K562 (cell line): Measurements from ENCODE around the gene PPP4R3C. TPM values are rescaled to one million over a fixed set of nuclear protein-coding genes. Genes with fewer than 3 reads are reported as not detected.

Source experiments
- ATAC-seq: fragments of 200-7000 bp; cut with Tn5 transposase; 3 replicates; pipeline ENCODE4 v1.9.1; 2020; ENCODE audit warnings: moderate library complexity
- BruUV-seq: library from RNA; stranded (reverse); fragments of 400-500 nt; replicated peaks from 2 replicates; lab custom pipeline; 2021; lab: Mats Ljungman, UMichigan
- CTCF ChIA-PET: fragments of 300-600 bp; formaldehyde crosslinking; extraction: SDS; loops from one replicate; lab custom pipeline; 2021; ENCODE audit warnings: low intra/inter-chr PET ratio; lab: Yijun Ruan, JAX
- POLR2A ChIA-PET: fragments of 300-600, 350-650 bp; sonication (Branson Sonifier 250); formaldehyde crosslinking; extraction: SDS; loops from one replicate; lab custom pipeline; 2021; ENCODE audit warnings: antibody characterized with exemption, inconsistent platforms; lab: Yijun Ruan, JAX
- DNase-seq, 4 experiments: peaks; one replicate each; pipeline versions ENCODE4 v3.0.0 to v3.0.0-alpha.2; 2011 to 2018; ENCODE audit warnings: low spot score in 3 of 4, mixed read lengths in 3 of 4; ENCODE audit errors: extremely low read depth in 1 of 4
- FAIRE-seq: peaks from 2 replicates; lab custom pipeline; 2011; peaks lifted over from hg19 to GRCh38; lab: Jason Lieb, UNC
- H2AFZ ChIP-seq: 2 replicates; pipeline ENCODE4 v1.6.0; 2011; ENCODE audit warnings: low read depth, low read length, control low read depth, inconsistent platforms
- H3K27ac ChIP-seq: fragments of 200-600 bp; 3 replicates; pipeline ENCODE4 v1.8.0; 2011; ENCODE audit warnings: low read depth, mild to moderate bottlenecking, control low read depth, inconsistent platforms, low read length, moderate library complexity, mixed read lengths; ENCODE audit errors: extremely low read depth
- H3K27me3 ChIP-seq, 2 experiments: fragments of 300-600 bp in 1 of 2; 2 replicates in 1 of 2; 3 replicates in 1 of 2; pipeline versions ENCODE4 v1.6.0 to v1.8.0; 2011; ENCODE audit warnings: inconsistent platforms in 2 of 2, low read length in 2 of 2, mild to moderate bottlenecking in 1 of 2, mixed read lengths in 1 of 2, moderate library complexity in 1 of 2; ENCODE audit not compliant: control insufficient read depth in 2 of 2, insufficient read depth in 2 of 2
- H3K36me3 ChIP-seq: fragments of 300-600 bp; 3 replicates; pipeline ENCODE4 v1.8.0; 2011; ENCODE audit warnings: mild to moderate bottlenecking, low read length, inconsistent platforms; ENCODE audit not compliant: control insufficient read depth, insufficient read depth
- H3K4me1 ChIP-seq, 2 experiments: fragments of 200-600 bp in 1 of 2; replicated peaks in 1 of 2; 2 replicates in 1 of 2; 3 replicates in 1 of 2; pipeline versions ENCODE4 v1.5.1 to v1.8.0; 2011; ENCODE audit warnings: inconsistent platforms in 2 of 2, low read length in 2 of 2, mild to moderate bottlenecking in 1 of 2, mixed read lengths in 1 of 2, moderate library complexity in 1 of 2; ENCODE audit not compliant: control insufficient read depth in 2 of 2, insufficient read depth in 2 of 2
- H3K4me2 ChIP-seq: 2 replicates; pipeline ENCODE4 v1.6.1; 2011; ENCODE audit warnings: low read length, control low read depth, inconsistent platforms, mixed read lengths; ENCODE audit not compliant: insufficient read depth
- H3K4me3 ChIP-seq: fragments of 200-600 bp; sonication (generic), shearing (Covaris generic); 2 replicates; pipeline ENCODE4 v1.5.1; 2016; ENCODE audit warnings: control low read depth, inconsistent platforms
- H3K79me2 ChIP-seq: fragments of 200-600 bp; 3 replicates; pipeline ENCODE4 v1.8.0; 2011; ENCODE audit warnings: low read length, inconsistent platforms; ENCODE audit not compliant: control insufficient read depth, insufficient read depth
- H3K9ac ChIP-seq, 2 experiments: 2 replicates each; pipeline versions ENCODE4 v1.6.0 to v1.6.1; 2011; ENCODE audit warnings: low read depth in 2 of 2, low read length in 2 of 2, control low read depth in 1 of 2, inconsistent platforms in 1 of 2, mild to moderate bottlenecking in 1 of 2, mixed read lengths in 1 of 2; ENCODE audit not compliant: insufficient read depth in 1 of 2
- H3K9me1 ChIP-seq: one replicate; pipeline ENCODE4 v1.6.0; 2011; ENCODE audit warnings: inconsistent platforms, mild to moderate bottlenecking, low read length, moderate library complexity; ENCODE audit not compliant: control insufficient read depth, insufficient read depth
- H3K9me3 ChIP-seq: replicated peaks from 2 replicates; pipeline ENCODE4 v1.5.1; 2011; ENCODE audit warnings: low read depth, low read length, inconsistent platforms; ENCODE audit not compliant: control insufficient read depth, insufficient read depth
- H4K20me1 ChIP-seq: replicated peaks from 2 replicates; pipeline ENCODE4 v1.6.1; 2011; ENCODE audit warnings: low read length, inconsistent platforms, mixed read lengths; ENCODE audit not compliant: control insufficient read depth, insufficient read depth
- ELF4 ChIP-seq: fragments of 450-650 bp; formaldehyde crosslinking; IDR thresholded peaks from 2 replicates; pipeline ENCODE4 v1.4.0; 2022; ENCODE audit warnings: missing genetic modification characterization
- ESRRA ChIP-seq: fragments of 450-650 bp; IDR thresholded peaks from 2 replicates; pipeline ENCODE4 v1.6.1; 2014; ENCODE audit warnings: low read depth, mild to moderate bottlenecking, moderate library complexity, borderline replicate concordance
- KLF13 ChIP-seq: fragments of 450-650 bp; IDR thresholded peaks from 2 replicates; pipeline ENCODE4 v1.6.1; 2016; ENCODE audit warnings: missing genetic modification characterization, low read depth, mild to moderate bottlenecking, missing compliant biosample characterization, moderate library complexity, borderline replicate concordance
- MAFK ChIP-seq: IDR thresholded peaks from 2 replicates; pipeline ENCODE4 v1.6.1; 2011; ENCODE audit warnings: low read length, improper control_type of control experiment
- RCOR1 ChIP-seq, 2 experiments: IDR thresholded peaks; 2 replicates each; pipeline ENCODE4 v1.6.1; 2012; ENCODE audit warnings: low read depth in 2 of 2, low read length in 2 of 2, borderline replicate concordance in 1 of 2, improper control_type of control experiment in 1 of 2
- ZFP91 ChIP-seq: sonication (generic); formaldehyde crosslinking; IDR thresholded peaks from 2 replicates; pipeline ENCODE4 v1.8.0; 2022; ENCODE audit warnings: mild to moderate bottlenecking, missing genetic modification reagents
- ZNF175 ChIP-seq: fragments of 200-800 bp; sonication (Bioruptor generic); IDR thresholded peaks from 2 replicates; pipeline ENCODE4 v1.6.1; 2016; ENCODE audit warnings: low read depth, mild to moderate bottlenecking, missing genetic modification characterization, missing compliant biosample characterization
- ZNF41 ChIP-seq: fragments of 250-450 bp; sonication (Bioruptor Pico); conservative IDR thresholded peaks from 2 replicates; pipeline ENCODE4 v1.4.0; 2020; ENCODE audit warnings: mild to moderate bottlenecking
- ZNF668 ChIP-seq: fragments of 250-450 bp; sonication (Bioruptor Pico); IDR thresholded peaks from 2 replicates; pipeline ENCODE4 v1.8.0; 2022; ENCODE audit warnings: mild to moderate bottlenecking, inconsistent platforms
- WGBS: fragments of 100-300 bp; shearing (Covaris generic); methylation state at CpG from one replicate; pipeline ENCODE4 v1.1.6; 2016; ENCODE audit warnings: low coverage, mixed read lengths; ENCODE audit not compliant: insufficient coverage; ENCODE audit errors: missing lambda C conversion rate; 5-methylcytosine and 5-hydroxymethylcytosine counted together
- in situ Hi-C: fragments of 300-500 bp; cut with MboI; formaldehyde crosslinking; loops from 4 replicates; pipeline ENCODE4 v1.15.0; 2018; ENCODE audit warnings: inconsistent platforms, mixed read lengths
- intact Hi-C: fragments of 100-400 bp; cut with micrococcal nuclease; formaldehyde crosslinking; loops from 2 replicates; pipeline ENCODE4 v1.14.2; 2022
- polyA plus RNA-seq, 8 experiments: library from polyadenylated mRNA; depleted of rRNA in 4 of 8; stranded (reverse) in 5 of 8; unstranded in 3 of 8; fragments of >200 nt; fragmentation: Nextera tagmentation in 2 of 8; fragmentation: Illumina TruSeq in 1 of 8; extraction: Ambion mirVana in 2 of 8; extraction: Trizol in 1 of 8; gene quantifications; 2 replicates each; pipeline versions ENCODE4 v1.2.1 to v1.2.3, GENCODE V29; 2011 to 2014; ENCODE audit warnings: inconsistent platforms in 1 of 8, missing spikeins in 1 of 8
- total RNA-seq, 7 experiments: library from RNA; depleted of rRNA in 6 of 7; stranded (reverse); fragments of >200 nt in 6 of 7; fragmentation: Illumina TruSeq in 2 of 7; extraction: Trizol in 2 of 7; gene quantifications; 2 replicates each; pipeline versions ENCODE4 v1.2.1 to v1.2.3, GENCODE V29; 2011 to 2021; ENCODE audit warnings: low replicate concordance in 1 of 7

The PPP4R3C gene
- total and polyA plus RNA-seq, 9 of the 15 experiments (the other 6 are each of a cell fraction or from before 2014, with no cell fraction given) = 0.03 to 0.16 (median 0.03) TPM; not detected in 5

DNA sequence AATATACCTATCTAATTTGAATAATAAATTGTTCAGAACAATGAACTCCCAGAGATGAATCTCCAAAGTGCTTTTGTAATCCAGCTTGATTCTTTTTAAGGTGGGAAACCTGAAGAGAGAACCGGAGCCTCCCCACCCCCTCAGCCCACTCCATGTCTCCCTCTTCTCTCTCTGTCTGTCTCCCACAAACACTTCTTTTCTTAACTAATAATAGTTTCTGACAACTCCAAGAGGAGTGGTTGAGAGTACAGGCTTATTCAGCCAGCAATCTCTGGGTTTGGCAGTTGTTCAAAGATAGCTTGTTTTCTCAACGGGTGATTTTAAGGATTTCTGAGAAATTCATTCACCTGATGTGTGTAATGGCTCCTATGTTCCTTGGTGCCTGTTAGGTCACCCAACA, 23.4 kb downstream of the PPP4R3C start:
- intact Hi-C loops (no loop called here), in situ Hi-C loops (no loop called here)
- POLR2A ChIA-PET = no interaction called here
- no peaks in the 10 kb centered on the region for H3K9me3 ChIP-seq
- H3K9ac ChIP-seq = no peak overlapping the region
- H3K4me1 ChIP-seq = no peaks in the 10 kb centered on the region
- H3K27me3 ChIP-seq = no peaks in the 10 kb centered on the region
- no peak overlapping the region for H3K27ac ChIP-seq
- H3K4me3 ChIP-seq = no peak overlapping the region
- WGBS = 0% methylated on average over 2 of the region's 2 CpGs
- FAIRE-seq = no peak
- no peaks in the 10 kb centered on the region for H3K79me2 ChIP-seq
- no peaks in the 10 kb centered on the region for H3K9me1 ChIP-seq
- no peak overlapping the region for H2AFZ ChIP-seq
- no peak for ATAC-seq
- CTCF ChIA-PET = no interaction called here
- no peak for DNase-seq
- no TSS peak for BruUV-seq
- H3K4me2 ChIP-seq = no peak overlapping the region
- H4K20me1 ChIP-seq = no peaks in the 10 kb centered on the region
- no peaks in the 10 kb centered on the region for H3K36me3 ChIP-seq
- no peak for TF ChIP-seq ZFP91 (CRISPR knock-in tag)
- TF ChIP-seq MAFK = no peak
- no peak for TF ChIP-seq RCOR1 (IDR thresholded peaks at IDR 0.05; ENCODE audit: borderline replicate concordance in 1 of 2, low read depth in 2 of 2, low read length in 2 of 2)
- no peak for TF ChIP-seq ESRRA
- no peak for TF ChIP-seq ZNF668 (CRISPR knock-in tag)
- no peak for TF ChIP-seq ZNF175 (CRISPR knock-in tag)
- no peak for TF ChIP-seq ZNF41 (CRISPR knock-in tag)
- TF ChIP-seq KLF13 (tag) = no peak
- no peak for TF ChIP-seq ELF4 (CRISPR knock-in tag)
